HCT116 (cell line): Measurements from ENCODE around the gene GORASP1. TPM values are rescaled to one million over a fixed set of nuclear protein-coding genes. Genes with fewer than 3 reads are reported as not detected.

Source experiments
- ATAC-seq: fragments of 200-7000 bp; cut with Tn5 transposase; 2 replicates; pipeline ENCODE4 v1.9.1; 2020; ENCODE audit warnings: mild to moderate bottlenecking, moderate library complexity
- BruUV-seq: library from RNA; stranded (reverse); fragments of 400-500 nt; replicated peaks from 2 replicates; lab custom pipeline; 2021; lab: Mats Ljungman, UMichigan
- CTCF ChIA-PET: fragments of 300-600 bp; sonication (Branson Sonifier 250); formaldehyde crosslinking; loops from one replicate; lab custom pipeline; 2021; ENCODE audit warnings: antibody characterized with exemption; lab: Charles Lee
- POLR2A ChIA-PET: fragments of 300-600, 350-600 bp; sonication (Branson Sonifier 250); formaldehyde crosslinking; loops from one replicate; lab custom pipeline; 2021; ENCODE audit warnings: antibody characterized with exemption; lab: Charles Lee
- RAD21 ChIA-PET, 2 experiments: fragments of 300-600 bp; sonication (Branson Sonifier 250); formaldehyde crosslinking; loops; one replicate each; lab custom pipeline; 2023; ENCODE audit warnings: low total read pairs in 2 of 2; ENCODE audit not compliant: uncharacterized antibody in 2 of 2, unreplicated experiment in 2 of 2, low non-redundant PET in 1 of 2; lab: Charles Lee
- DNase-seq: peaks from one replicate; pipeline ENCODE4 v3.0.0-alpha.2; 2010; ENCODE audit warnings: low read depth, low spot score
- H2AFZ ChIP-seq: fragments of 200-600 bp; shearing (Covaris generic), sonication (generic); 2 replicates; pipeline ENCODE4 v1.6.1; 2017; ENCODE audit warnings: low read depth, mixed run types, mixed read lengths, antibody characterized with exemption, low read length; ENCODE audit not compliant: poor library complexity, severe bottlenecking
- H3K27ac ChIP-seq: 2 replicates; pipeline ENCODE4 v1.5.1; 2012; ENCODE audit warnings: low read depth, low read length
- H3K27me3 ChIP-seq: fragments of 200-600 bp; sonication (generic); 2 replicates; pipeline ENCODE4 v1.6.1; 2016; ENCODE audit warnings: mixed run types, low read length, mixed read lengths; ENCODE audit not compliant: insufficient read depth
- H3K36me3 ChIP-seq, 2 experiments: fragments of 200-500 bp in 1 of 2; fragments of 200-600 bp in 1 of 2; sonication (Bioruptor generic) in 1 of 2; sonication (generic) in 1 of 2; 2 replicates each; pipeline versions ENCODE4 v1.5.1 to v1.6.1; 2014 to 2016; ENCODE audit warnings: low read length in 2 of 2, inconsistent platforms in 1 of 2, mixed read lengths in 1 of 2, mixed run types in 1 of 2; ENCODE audit not compliant: insufficient read depth in 2 of 2, control insufficient read depth in 1 of 2
- H3K4me1 ChIP-seq, 2 experiments: fragments of 200-600 bp in 1 of 2; sonication (generic) in 1 of 2; 2 replicates each; pipeline versions ENCODE4 v1.5.1 to v1.6.1; 2012 to 2017; ENCODE audit warnings: low read length in 2 of 2, inconsistent platforms in 1 of 2, mild to moderate bottlenecking in 1 of 2, mixed read lengths in 1 of 2, mixed run types in 1 of 2, moderate library complexity in 1 of 2; ENCODE audit not compliant: insufficient read depth in 2 of 2, control insufficient read depth in 1 of 2
- H3K4me2 ChIP-seq: fragments of 200-600 bp; sonication (generic); 2 replicates; pipeline ENCODE4 v1.6.1; 2017; ENCODE audit warnings: mixed run types, low read length, mixed read lengths
- H3K4me3 ChIP-seq, 2 experiments: fragments of 200-600 bp in 1 of 2; sonication (generic) in 1 of 2; replicated peaks in 1 of 2; 2 replicates each; pipeline ENCODE4 v1.5.1; 2011 to 2016; ENCODE audit warnings: low read length in 2 of 2, control low read depth in 1 of 2, low read depth in 1 of 2, mild to moderate bottlenecking in 1 of 2, mixed read lengths in 1 of 2, mixed run types in 1 of 2
- H3K79me2 ChIP-seq: fragments of 200-600 bp; sonication (generic); 2 replicates; pipeline ENCODE4 v1.6.1; 2017; ENCODE audit warnings: mild to moderate bottlenecking, mixed run types, low read length, moderate library complexity, mixed read lengths; ENCODE audit not compliant: insufficient read depth
- H3K9ac ChIP-seq: fragments of 200-600 bp; sonication (generic); 2 replicates; pipeline ENCODE4 v1.6.1; 2016; ENCODE audit warnings: low read length, mixed read lengths
- H3K9me2 ChIP-seq: fragments of 200-600 bp; sonication (generic), shearing (Covaris generic); 2 replicates; pipeline ENCODE4 v1.6.1; 2017; ENCODE audit warnings: mixed run types, mild to moderate bottlenecking, moderate library complexity; ENCODE audit not compliant: insufficient read depth
- H3K9me3 ChIP-seq, 2 experiments: fragments of 200-500 bp in 1 of 2; fragments of 200-600 bp in 1 of 2; sonication (Bioruptor generic) in 1 of 2; sonication (generic) in 1 of 2; 2 replicates each; pipeline ENCODE4 v1.6.1; 2014 to 2017; ENCODE audit warnings: low read length in 2 of 2, mixed read lengths in 2 of 2, inconsistent platforms in 1 of 2, low read depth in 1 of 2, mild to moderate bottlenecking in 1 of 2, mixed run types in 1 of 2, moderate library complexity in 1 of 2; ENCODE audit not compliant: control insufficient read depth in 1 of 2, insufficient read depth in 1 of 2
- H4K20me1 ChIP-seq: fragments of 200-600 bp; sonication (generic), shearing (Covaris generic); 2 replicates; pipeline ENCODE4 v1.6.1; 2017; ENCODE audit warnings: mixed run types, mild to moderate bottlenecking, moderate library complexity; ENCODE audit not compliant: insufficient read depth
- EGR1 ChIP-seq: IDR thresholded peaks from 2 replicates; pipeline ENCODE4 v1.6.1; 2012; ENCODE audit warnings: low read depth
- ELF1 ChIP-seq: IDR thresholded peaks from 2 replicates; pipeline ENCODE4 v1.6.1; 2012; ENCODE audit warnings: low read depth, borderline replicate concordance
- EZH2phosphoT487 ChIP-seq: fragments of 200-600 bp; IDR thresholded peaks from 2 replicates; pipeline ENCODE4 v1.6.1; 2018; ENCODE audit warnings: antibody characterized with exemption, borderline replicate concordance
- RAD21 ChIP-seq: IDR thresholded peaks from 2 replicates; pipeline ENCODE4 v1.6.1; 2012; ENCODE audit warnings: low read depth, mild to moderate bottlenecking
- SP1 ChIP-seq: IDR thresholded peaks from 2 replicates; pipeline ENCODE4 v1.6.1; 2012; ENCODE audit warnings: low read depth
- SRF ChIP-seq: IDR thresholded peaks from 2 replicates; pipeline ENCODE4 v1.6.1; 2012; ENCODE audit warnings: low read depth
- intact Hi-C: fragments of 100-400 bp; cut with micrococcal nuclease; formaldehyde crosslinking; loops from 2 replicates; pipeline ENCODE4 v1.10.0; 2022
- total RNA-seq: library from RNA; stranded (reverse); gene quantifications from one replicate; pipeline ENCODE4 v1.2.1, GENCODE V29; 2021; ENCODE audit not compliant: unreplicated experiment
- TF ChIP-seq, protein P1 (sequence below), 3 experiments: fragments of 200-600 bp in 1 of 3; sonication (generic) in 1 of 3; IDR thresholded peaks in 2 of 3; conservative IDR thresholded peaks in 1 of 3; 2 replicates each; pipeline ENCODE4 v1.5.1; 2012 to 2017; ENCODE audit warnings: low read depth in 2 of 3, low read length in 2 of 3, antibody characterized with exemption in 1 of 3, borderline replicate concordance in 1 of 3, control low read depth in 1 of 3, mild to moderate bottlenecking in 1 of 3, mixed read lengths in 1 of 3, mixed run types in 1 of 3, moderate library complexity in 1 of 3; ENCODE audit not compliant: insufficient read depth in 1 of 3

GORASP1 gene
- total RNA-seq, 1 experiment from 2014 or later = 38.8 TPM

GRCh38 chr3:39138804-39139415, 31.5 kb upstream of the GORASP1 start:
- BruUV-seq = no TSS peak
- Histone ChIP-seq H3K4me1 (peaks cover 34 to 37% of the 10 kb centered on the region in 2 experiments), H3K27me3 (no peaks in the 10 kb centered on the region), H3K9ac (no peak overlapping the region), H3K9me2 (no peaks in the 10 kb centered on the region), H4K20me1 (no peaks in the 10 kb centered on the region), H3K4me2 (no peak overlapping the region), H3K36me3 (peaks cover 11 to 17% of the 10 kb centered on the region in 2 experiments), H3K9me3 (no peaks in the 10 kb centered on the region), H3K27ac (no peak overlapping the region), H3K79me2 (peaks cover 8% of the 10 kb centered on the region; the same call in 1 of the 2 replicates), H3K4me3 (no peak overlapping the region), H2AFZ (no peak overlapping the region)
- intact Hi-C loops = no loop called here
- ATAC-seq (no peak), DNase-seq (no peak)
- ChIA-PET POLR2A (no interaction called here), RAD21 (no interaction called here), CTCF (no interaction called here)
- TF ChIP-seq SP1 (no peak), RAD21 (no peak), EGR1 (no peak), SRF (no peak), EZH2phosphoT487 (no peak), ELF1 (no peak)
- TF ChIP-seq, protein P1, sequence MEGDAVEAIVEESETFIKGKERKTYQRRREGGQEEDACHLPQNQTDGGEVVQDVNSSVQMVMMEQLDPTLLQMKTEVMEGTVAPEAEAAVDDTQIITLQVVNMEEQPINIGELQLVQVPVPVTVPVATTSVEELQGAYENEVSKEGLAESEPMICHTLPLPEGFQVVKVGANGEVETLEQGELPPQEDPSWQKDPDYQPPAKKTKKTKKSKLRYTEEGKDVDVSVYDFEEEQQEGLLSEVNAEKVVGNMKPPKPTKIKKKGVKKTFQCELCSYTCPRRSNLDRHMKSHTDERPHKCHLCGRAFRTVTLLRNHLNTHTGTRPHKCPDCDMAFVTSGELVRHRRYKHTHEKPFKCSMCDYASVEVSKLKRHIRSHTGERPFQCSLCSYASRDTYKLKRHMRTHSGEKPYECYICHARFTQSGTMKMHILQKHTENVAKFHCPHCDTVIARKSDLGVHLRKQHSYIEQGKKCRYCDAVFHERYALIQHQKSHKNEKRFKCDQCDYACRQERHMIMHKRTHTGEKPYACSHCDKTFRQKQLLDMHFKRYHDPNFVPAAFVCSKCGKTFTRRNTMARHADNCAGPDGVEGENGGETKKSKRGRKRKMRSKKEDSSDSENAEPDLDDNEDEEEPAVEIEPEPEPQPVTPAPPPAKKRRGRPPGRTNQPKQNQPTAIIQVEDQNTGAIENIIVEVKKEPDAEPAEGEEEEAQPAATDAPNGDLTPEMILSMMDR (IDR thresholded peaks at IDR 0.05 in 2 of 3, conservative IDR thresholded peaks at IDR 0.05 in 1 of 3; ENCODE audit: borderline replicate concordance in 1 of 3, insufficient read depth in 1 of 3, low read depth in 2 of 3, low read length in 2 of 3) = no peak
